ENCODE results near the gene TUBAL3.

TUBAL3 gene

DNA sequence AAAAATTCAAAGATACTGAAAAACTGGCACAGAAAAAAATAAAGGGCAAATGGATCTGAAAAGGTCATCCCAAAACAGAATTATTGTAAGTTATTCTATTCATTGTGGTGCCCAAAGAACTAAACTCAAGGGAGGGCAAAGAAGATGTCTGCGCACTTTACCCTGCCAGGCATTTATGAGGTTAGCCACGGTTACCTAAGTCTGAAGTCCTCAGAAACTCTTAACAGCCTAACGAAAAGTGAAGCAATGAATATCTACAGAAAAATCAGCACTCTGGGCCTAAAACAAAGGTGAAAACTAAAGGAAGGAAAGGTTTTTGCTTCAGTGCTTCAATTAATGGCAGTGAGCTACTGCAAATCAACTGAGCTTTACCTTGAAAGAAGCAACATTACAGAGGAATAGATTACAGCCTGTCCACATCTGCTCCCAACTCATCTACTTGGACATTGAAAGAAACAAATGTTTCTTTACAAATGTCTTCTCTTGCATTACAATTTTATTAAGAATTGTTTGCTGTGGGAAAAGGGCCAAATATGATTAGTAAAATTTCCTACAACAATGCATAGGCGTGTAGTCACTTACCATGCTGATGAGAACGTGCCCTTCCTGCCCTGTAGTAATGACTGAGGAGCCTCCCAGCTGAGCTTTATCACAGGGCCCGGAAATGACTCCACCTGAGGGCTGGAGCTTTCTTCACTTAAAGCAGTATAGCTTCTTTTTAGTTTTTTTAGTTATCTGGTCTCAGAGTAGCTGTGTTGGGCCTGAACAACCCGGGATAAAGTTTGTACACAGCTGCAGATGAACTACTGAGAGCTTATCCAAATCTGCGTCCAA lies at the start of gene TUBAL3:
Gene TUBAL3 (minus strand): TSS at position 621 of the 834 bp plus-strand sequence. CDS start 36 bp downstream, at position 585.
- H3K27ac ChIP-seq, result no peak within 1 kb of the TSS
- TF ChIP-seq ZFX (IDR thresholded peaks at IDR 0.05; ENCODE audit: borderline replicate concordance), result no peak
- TF ChIP-seq, protein P1, sequence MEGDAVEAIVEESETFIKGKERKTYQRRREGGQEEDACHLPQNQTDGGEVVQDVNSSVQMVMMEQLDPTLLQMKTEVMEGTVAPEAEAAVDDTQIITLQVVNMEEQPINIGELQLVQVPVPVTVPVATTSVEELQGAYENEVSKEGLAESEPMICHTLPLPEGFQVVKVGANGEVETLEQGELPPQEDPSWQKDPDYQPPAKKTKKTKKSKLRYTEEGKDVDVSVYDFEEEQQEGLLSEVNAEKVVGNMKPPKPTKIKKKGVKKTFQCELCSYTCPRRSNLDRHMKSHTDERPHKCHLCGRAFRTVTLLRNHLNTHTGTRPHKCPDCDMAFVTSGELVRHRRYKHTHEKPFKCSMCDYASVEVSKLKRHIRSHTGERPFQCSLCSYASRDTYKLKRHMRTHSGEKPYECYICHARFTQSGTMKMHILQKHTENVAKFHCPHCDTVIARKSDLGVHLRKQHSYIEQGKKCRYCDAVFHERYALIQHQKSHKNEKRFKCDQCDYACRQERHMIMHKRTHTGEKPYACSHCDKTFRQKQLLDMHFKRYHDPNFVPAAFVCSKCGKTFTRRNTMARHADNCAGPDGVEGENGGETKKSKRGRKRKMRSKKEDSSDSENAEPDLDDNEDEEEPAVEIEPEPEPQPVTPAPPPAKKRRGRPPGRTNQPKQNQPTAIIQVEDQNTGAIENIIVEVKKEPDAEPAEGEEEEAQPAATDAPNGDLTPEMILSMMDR (IDR thresholded peaks at IDR 0.05), result no peak

DNA sequence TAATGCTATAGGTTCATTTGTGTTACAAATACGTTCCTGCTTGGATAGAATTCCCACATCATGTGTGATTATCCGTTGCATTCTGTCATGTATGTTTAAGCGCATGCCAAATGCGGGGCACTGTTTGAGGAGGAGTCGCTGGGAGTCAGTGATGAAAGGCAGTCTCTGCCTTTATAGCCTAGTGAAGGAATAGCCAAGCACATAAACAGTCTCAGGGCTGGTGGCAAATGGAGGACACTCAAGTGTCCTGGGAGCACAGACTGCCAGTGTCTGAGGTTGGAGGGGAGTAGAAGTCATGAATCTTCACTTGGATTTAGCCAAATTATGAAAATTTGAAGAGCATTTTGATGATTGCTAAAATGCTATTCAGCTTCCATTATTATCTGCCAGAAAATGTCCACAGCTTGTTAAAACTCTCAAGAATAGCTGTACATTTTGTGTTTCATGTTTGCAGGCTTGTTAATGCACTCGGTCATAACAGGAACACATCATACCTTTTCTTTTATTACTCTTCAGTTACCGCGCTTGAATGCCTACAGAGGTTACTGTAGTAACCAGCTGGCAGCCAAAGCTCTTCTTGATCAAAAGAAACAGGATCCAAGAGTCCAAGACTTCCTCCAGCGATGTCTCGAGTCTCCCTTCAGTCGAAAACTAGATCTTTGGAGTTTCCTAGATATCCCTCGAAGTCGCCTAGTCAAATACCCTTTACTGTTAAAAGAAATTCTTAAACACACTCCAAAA lies 49.3 kb upstream of the TUBAL3 start:
- peak overlapping the region; percentile 85 for H3K27ac ChIP-seq
- TF ChIP-seq ZFX (IDR thresholded peaks at IDR 0.05; ENCODE audit: borderline replicate concordance), result no peak
- TF ChIP-seq, protein P1 (IDR thresholded peaks at IDR 0.05), result no peak

DNA sequence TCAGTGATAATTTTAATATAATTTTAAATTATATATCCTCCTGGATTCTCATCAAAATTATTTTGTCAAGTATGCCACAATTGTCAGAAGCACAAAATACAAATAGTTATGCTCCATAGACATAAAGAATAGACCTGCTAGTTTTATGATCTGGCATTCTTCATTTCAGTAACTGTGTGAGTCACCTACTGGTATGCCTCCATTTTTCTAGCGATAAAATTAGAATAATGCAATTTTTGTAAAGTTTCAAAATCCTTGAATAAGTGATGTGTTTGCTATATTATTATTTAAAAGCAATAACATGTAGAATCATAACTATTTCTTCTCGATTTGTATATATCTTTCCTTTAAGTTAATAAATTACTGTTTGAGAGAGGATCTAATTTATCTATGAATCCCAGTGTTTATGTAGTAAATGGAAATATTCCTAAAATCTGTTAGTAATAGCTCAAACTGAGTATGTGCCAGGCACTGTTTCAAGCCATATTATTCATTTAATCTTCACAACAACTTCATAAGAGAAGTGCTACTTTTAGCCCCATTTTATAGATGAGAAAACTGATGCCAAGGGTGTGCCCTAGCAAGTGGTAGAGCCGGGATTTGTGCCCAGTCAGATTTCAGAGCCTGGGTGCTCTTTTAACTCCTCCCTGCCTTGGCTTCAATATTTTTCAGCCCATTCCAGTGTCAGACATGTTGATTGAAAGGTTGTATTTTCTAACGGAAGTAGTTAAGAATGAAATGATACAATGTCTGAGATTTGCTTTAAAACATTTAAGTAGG lies 46.2 kb upstream of the TUBAL3 start:
- peak overlapping the region; percentile 85 for H3K27ac ChIP-seq
- TF ChIP-seq, protein P1 (IDR thresholded peaks at IDR 0.05), result no peak
- TF ChIP-seq ZFX (IDR thresholded peaks at IDR 0.05; ENCODE audit: borderline replicate concordance), result no peak

DNA sequence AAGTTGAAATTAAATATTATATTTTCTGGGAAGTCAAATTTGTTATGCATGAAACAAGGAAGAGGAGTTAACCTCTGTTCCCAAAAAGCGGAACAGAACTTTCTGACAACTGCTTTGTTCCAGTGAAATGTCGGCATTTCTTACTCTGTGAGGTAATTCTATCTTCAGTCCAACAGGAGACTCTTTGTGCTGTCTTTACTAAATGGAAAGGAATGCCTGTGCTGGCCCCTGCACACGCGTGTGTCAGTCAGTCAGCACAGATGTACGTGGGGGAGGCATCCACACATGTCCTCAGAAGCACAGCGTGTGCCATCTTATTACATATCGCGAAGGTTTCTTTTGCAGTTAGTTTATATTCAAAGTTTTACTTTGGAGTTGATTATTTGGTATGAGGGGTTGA lies 45.2 kb upstream of the TUBAL3 start:
- peak overlapping the region; percentile 85 for H3K27ac ChIP-seq
- no peak for TF ChIP-seq ZFX (IDR thresholded peaks at IDR 0.05; ENCODE audit: borderline replicate concordance)
- TF ChIP-seq, protein P1 (IDR thresholded peaks at IDR 0.05), result no peak

DNA sequence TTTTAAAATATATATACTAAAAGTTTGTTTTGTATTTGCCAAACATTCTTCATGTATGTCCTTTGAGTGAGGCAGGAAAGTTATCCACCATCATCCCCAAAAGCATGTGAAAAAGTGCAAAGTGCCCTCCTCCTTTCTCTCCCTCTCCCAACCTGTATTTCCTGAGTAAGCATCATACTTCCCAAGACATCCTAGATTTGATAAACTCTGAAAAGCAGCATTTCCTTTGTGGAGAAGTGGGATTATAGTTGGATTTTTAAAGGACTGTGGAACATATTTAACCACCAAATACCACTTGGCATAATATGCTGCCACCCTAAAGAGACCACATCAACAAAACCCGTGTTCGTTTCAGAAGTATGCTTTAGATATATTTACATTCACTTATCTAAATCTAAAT lies 44.6 kb upstream of the TUBAL3 start:
- TF ChIP-seq, protein P1 (IDR thresholded peaks at IDR 0.05), result no peak
- no peak for TF ChIP-seq ZFX (IDR thresholded peaks at IDR 0.05; ENCODE audit: borderline replicate concordance)
- peak overlapping the region; percentile 85 for H3K27ac ChIP-seq

DNA sequence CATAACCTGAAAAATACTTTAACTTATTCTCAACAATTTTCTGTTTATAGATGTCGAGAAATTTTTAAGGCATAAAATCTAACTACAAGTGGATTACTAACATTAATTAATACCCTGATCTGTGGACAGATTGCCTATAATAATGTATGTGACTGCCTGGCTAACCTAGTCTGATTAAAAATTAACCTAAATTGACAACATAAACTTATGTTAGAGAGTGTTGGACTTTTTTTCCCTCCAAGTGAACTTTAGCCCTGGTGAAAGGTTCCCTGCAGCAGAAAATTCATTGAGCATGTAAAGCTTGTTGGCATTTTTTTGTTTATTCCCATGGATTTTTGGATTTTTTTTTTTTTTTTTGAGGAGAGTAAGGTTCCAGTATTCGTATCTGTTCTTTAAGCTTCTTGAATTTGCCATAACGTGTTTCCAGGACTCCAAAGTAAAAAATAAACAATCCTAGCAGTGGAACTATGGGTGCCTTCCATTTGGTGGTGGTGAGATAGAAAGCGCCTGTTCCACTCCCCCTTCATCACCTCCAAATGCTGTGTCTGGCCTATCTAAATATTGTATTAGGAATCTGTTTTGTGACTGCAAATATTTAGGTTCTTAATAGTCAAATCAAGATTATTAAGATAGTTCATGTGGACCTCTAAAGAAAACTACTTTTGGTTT lies 43.8 kb upstream of the TUBAL3 start:
- H3K27ac ChIP-seq, result peak overlapping the region; percentile 85
- no peak for TF ChIP-seq ZFX (IDR thresholded peaks at IDR 0.05; ENCODE audit: borderline replicate concordance)
- TF ChIP-seq, protein P1 (IDR thresholded peaks at IDR 0.05), result no peak

Measured in 22Rv1 (cell line).